WERI-Rb-1 (cell line): ENCODE results near the gene WFDC5.

Experiments used
- DNase-seq: peaks from one replicate; pipeline ENCODE4 v3.0.0-alpha.2; 2020
- H3K27ac ChIP-seq: fragments of 250-450 bp; sonication (Bioruptor Pico); 2 replicates; pipeline ENCODE4 v1.5.1; 2020; ENCODE audit warnings: mild to moderate bottlenecking, moderate library complexity
- H3K27me3 ChIP-seq: fragments of 250-450 bp; sonication (Bioruptor Pico); 2 replicates; pipeline ENCODE4 v1.5.1; 2021; ENCODE audit warnings: mild to moderate bottlenecking, low read depth, moderate library complexity; ENCODE audit not compliant: insufficient read depth, severe bottlenecking
- H3K36me3 ChIP-seq: fragments of 250-450 bp; sonication (Bioruptor Pico); 2 replicates; pipeline ENCODE4 v1.5.1; 2020; ENCODE audit warnings: mild to moderate bottlenecking, moderate library complexity
- H3K4me3 ChIP-seq: 2 replicates; pipeline ENCODE4 v1.5.1; 2011; ENCODE audit warnings: low read depth, mild to moderate bottlenecking, control low read depth, low read length
- H3K9me3 ChIP-seq: fragments of 250-450 bp; sonication (Bioruptor Pico); 2 replicates; pipeline ENCODE4 v1.5.1; 2021; ENCODE audit warnings: mild to moderate bottlenecking, moderate library complexity; ENCODE audit not compliant: severe bottlenecking
- CTCF ChIP-seq: IDR thresholded peaks from 2 replicates; pipeline ENCODE4 v1.5.1; 2011; ENCODE audit warnings: low read depth, mild to moderate bottlenecking, control low read depth, inconsistent platforms, low read length

Gene WFDC5

GRCh38 chr20:45091366-45091765 lies 23.6 kb downstream of the WFDC5 start:
- Histone ChIP-seq H3K4me3 (no peak overlapping the region), H3K27me3 (no peaks in the 10 kb centered on the region), H3K9me3 (no peaks in the 10 kb centered on the region), H3K36me3 (no peaks in the 10 kb centered on the region), H3K27ac (no peak overlapping the region)
- TF ChIP-seq CTCF: no peak
- DNase-seq: no peak

- no peak overlapping the region for H3K4me3 ChIP-seq
- no peak overlapping the region for H3K27ac ChIP-seq
- TF ChIP-seq CTCF: no peak
- no peak for DNase-seq
- no peaks in the 10 kb centered on the region for H3K9me3 ChIP-seq
- no peaks in the 10 kb centered on the region for H3K36me3 ChIP-seq
- no peaks in the 10 kb centered on the region for H3K27me3 ChIP-seq
Measured at GRCh38 chr20:45090481-45090880, 24.5 kb downstream of the WFDC5 start.

GRCh38 chr20:45088247-45088646 lies 26.7 kb downstream of the WFDC5 start:
- H3K9me3 ChIP-seq: no peaks in the 10 kb centered on the region
- H3K27ac ChIP-seq: no peak overlapping the region
- no peaks in the 10 kb centered on the region for H3K27me3 ChIP-seq
- no peaks in the 10 kb centered on the region for H3K36me3 ChIP-seq
- DNase-seq: no peak
- no peak overlapping the region for H3K4me3 ChIP-seq
- no peak for TF ChIP-seq CTCF

- no peaks in the 10 kb centered on the region for H3K9me3 ChIP-seq
- no peak for DNase-seq
- no peak overlapping the region for H3K27ac ChIP-seq
- no peaks in the 10 kb centered on the region for H3K36me3 ChIP-seq
- H3K27me3 ChIP-seq: no peaks in the 10 kb centered on the region
- TF ChIP-seq CTCF: no peak
- no peak overlapping the region for H3K4me3 ChIP-seq
Measured at GRCh38 chr20:45087814-45088213, 27.2 kb downstream of the WFDC5 start.

GRCh38 chr20:45087097-45087790 lies 27.7 kb downstream of the WFDC5 start:
- Histone ChIP-seq H3K36me3 (no peaks in the 10 kb centered on the region), H3K4me3 (no peak overlapping the region), H3K27ac (no peak overlapping the region), H3K9me3 (no peaks in the 10 kb centered on the region), H3K27me3 (no peaks in the 10 kb centered on the region)
- no peak for TF ChIP-seq CTCF
- DNase-seq: no peak

GRCh38 chr20:45085867-45086266 lies 29.1 kb downstream of the WFDC5 start:
- no peaks in the 10 kb centered on the region for H3K27me3 ChIP-seq
- H3K27ac ChIP-seq: no peak overlapping the region
- H3K36me3 ChIP-seq: no peaks in the 10 kb centered on the region
- no peak overlapping the region for H3K4me3 ChIP-seq
- H3K9me3 ChIP-seq: no peaks in the 10 kb centered on the region
- no peak for TF ChIP-seq CTCF
- no peak for DNase-seq
